Keratinocyte (primary cell): Measurements from ENCODE around the gene ZCCHC7. TPM values are rescaled to one million over a fixed set of nuclear protein-coding genes. Genes with fewer than 3 reads are reported as not detected.

Experiments
- DNase-seq: peaks from one replicate; pipeline ENCODE4 v3.0.0-alpha.2; 2011; ENCODE audit warnings: low read depth, missing footprints, low spot score
- FAIRE-seq: peaks from 2 replicates; lab custom pipeline; 2011; peaks lifted over from hg19 to GRCh38; lab: Jason Lieb, UNC
- H2AFZ ChIP-seq: 2 replicates; pipeline ENCODE4 v1.6.0; 2012; ENCODE audit warnings: low read length, control low read depth, inconsistent platforms; ENCODE audit not compliant: control insufficient read depth
- H3K27ac ChIP-seq: 2 replicates; pipeline ENCODE4 v1.5.1; 2011; ENCODE audit warnings: low read length; ENCODE audit not compliant: control insufficient read depth, insufficient read depth
- H3K27me3 ChIP-seq: 3 replicates; pipeline ENCODE4 v1.6.0; 2011; ENCODE audit warnings: low read length; ENCODE audit not compliant: control insufficient read depth, insufficient read depth; ENCODE audit errors: extremely low read depth
- H3K36me3 ChIP-seq, 2 experiments: 2 replicates in 1 of 2; 3 replicates in 1 of 2; pipeline ENCODE4 v1.5.1; 2011; ENCODE audit warnings: low read length in 2 of 2, mild to moderate bottlenecking in 1 of 2; ENCODE audit not compliant: control insufficient read depth in 2 of 2, insufficient read depth in 2 of 2; ENCODE audit errors: extremely low read depth in 1 of 2
- H3K4me1 ChIP-seq: 3 replicates; pipeline ENCODE4 v1.5.1; 2011; ENCODE audit warnings: low read length; ENCODE audit not compliant: control insufficient read depth, insufficient read depth; ENCODE audit errors: extremely low read depth
- H3K4me2 ChIP-seq: 3 replicates; pipeline ENCODE4 v1.6.0; 2011; ENCODE audit warnings: low read depth, low read length; ENCODE audit not compliant: control insufficient read depth, insufficient read depth; ENCODE audit errors: extremely low read depth
- H3K4me3 ChIP-seq, 3 experiments: fragments of 200-600 bp in 1 of 3; sonication (generic) in 1 of 3; 2 replicates in 2 of 3; 3 replicates in 1 of 3; pipeline ENCODE4 v1.5.1; 2011 to 2016; ENCODE audit warnings: low read length in 3 of 3, mild to moderate bottlenecking in 3 of 3, control low read depth in 2 of 3, inconsistent platforms in 1 of 3, low read depth in 1 of 3, mixed read lengths in 1 of 3, mixed run types in 1 of 3, moderate library complexity in 1 of 3; ENCODE audit not compliant: control insufficient read depth in 2 of 3, insufficient read depth in 2 of 3; ENCODE audit errors: extremely low read depth in 1 of 3
- H3K79me2 ChIP-seq: 2 replicates; pipeline ENCODE4 v1.6.0; 2012; ENCODE audit warnings: low read length; ENCODE audit not compliant: control insufficient read depth, insufficient read depth
- H3K9ac ChIP-seq: 3 replicates; pipeline ENCODE4 v1.6.0; 2011; ENCODE audit warnings: low read length; ENCODE audit not compliant: control insufficient read depth, insufficient read depth; ENCODE audit errors: extremely low read depth
- H3K9me1 ChIP-seq: 3 replicates; pipeline ENCODE4 v1.6.0; 2011; ENCODE audit warnings: low read length; ENCODE audit not compliant: control insufficient read depth, insufficient read depth; ENCODE audit errors: extremely low read depth
- H3K9me3 ChIP-seq: 2 replicates; pipeline ENCODE4 v1.5.1; 2012; ENCODE audit warnings: low read depth, low read length; ENCODE audit not compliant: control insufficient read depth
- H4K20me1 ChIP-seq: 3 replicates; pipeline ENCODE4 v1.6.0; 2011; ENCODE audit warnings: low read length; ENCODE audit not compliant: control insufficient read depth, insufficient read depth; ENCODE audit errors: extremely low read depth
- EZH2 ChIP-seq: IDR thresholded peaks from one replicate; pipeline ENCODE4 v1.6.1; 2012; ENCODE audit warnings: inconsistent platforms, mild to moderate bottlenecking, low read length, moderate library complexity
- dilution Hi-C: fragments of 300-500 bp; cut with MboI; formaldehyde crosslinking; loops from one replicate; pipeline ENCODE4 v1.7.0; 2020; ENCODE audit warnings: low sequenced_read_pairs; ENCODE audit not compliant: extremely low pct_ligation_motif_present
- polyA plus RNA-seq, 5 experiments: library from polyadenylated mRNA; depleted of rRNA in 3 of 5; stranded (reverse) in 3 of 5; stranded (forward) in 1 of 5; unstranded in 1 of 5; fragments of >200 nt; gene quantifications; 1 replicate in 1 of 5; 2 replicates in 3 of 5; 3 replicates in 1 of 5; pipeline versions ENCODE4 v1.2.1 to v1.2.3, GENCODE V29; 2011 to 2012; ENCODE audit warnings: missing spikeins in 2 of 5, low read depth in 1 of 5, low replicate concordance in 1 of 5
- TF ChIP-seq, protein P1 (sequence below), 3 experiments: IDR thresholded peaks in 1 of 3; conservative IDR thresholded peaks in 1 of 3; optimal IDR thresholded peaks in 1 of 3; 2 replicates in 2 of 3; 3 replicates in 1 of 3; pipeline versions ENCODE3 to v1.5.1; 2011; ENCODE audit warnings: low read length in 3 of 3, mild to moderate bottlenecking in 3 of 3, moderate library complexity in 2 of 3, control low read depth in 1 of 3, inconsistent platforms in 1 of 3; ENCODE audit not compliant: insufficient read depth in 2 of 3; ENCODE audit errors: extremely low read depth in 1 of 3

The ZCCHC7 gene
- polyA plus RNA-seq, 1 donor (not counting 4 experiments of a cell fraction or from before 2014, with no cell fraction given) = 16.5 TPM

DNA sequence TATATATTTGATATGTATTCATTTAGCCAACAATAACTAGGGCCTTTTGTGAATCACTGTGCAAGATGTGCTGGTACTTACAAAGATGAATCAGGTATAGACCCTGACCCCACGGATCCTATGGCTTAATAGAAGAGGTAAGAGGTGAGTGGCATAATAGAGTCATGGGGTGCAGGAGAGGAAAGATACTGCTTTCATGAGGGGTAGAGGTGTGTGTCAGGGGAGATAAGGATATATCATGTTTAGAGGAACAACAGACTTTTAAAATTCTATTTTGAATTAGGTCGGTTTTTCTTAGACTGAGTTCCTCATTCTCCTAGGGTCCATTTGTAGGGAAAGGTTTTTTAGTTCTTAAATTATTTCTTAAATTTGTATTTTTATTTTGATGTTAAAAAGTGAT lies 27.8 kb downstream of the ZCCHC7 start:
- Histone ChIP-seq H3K79me2 (no peaks in the 10 kb centered on the region), H4K20me1 (no peaks in the 10 kb centered on the region)
- dilution Hi-C loops = no loop called here

DNA sequence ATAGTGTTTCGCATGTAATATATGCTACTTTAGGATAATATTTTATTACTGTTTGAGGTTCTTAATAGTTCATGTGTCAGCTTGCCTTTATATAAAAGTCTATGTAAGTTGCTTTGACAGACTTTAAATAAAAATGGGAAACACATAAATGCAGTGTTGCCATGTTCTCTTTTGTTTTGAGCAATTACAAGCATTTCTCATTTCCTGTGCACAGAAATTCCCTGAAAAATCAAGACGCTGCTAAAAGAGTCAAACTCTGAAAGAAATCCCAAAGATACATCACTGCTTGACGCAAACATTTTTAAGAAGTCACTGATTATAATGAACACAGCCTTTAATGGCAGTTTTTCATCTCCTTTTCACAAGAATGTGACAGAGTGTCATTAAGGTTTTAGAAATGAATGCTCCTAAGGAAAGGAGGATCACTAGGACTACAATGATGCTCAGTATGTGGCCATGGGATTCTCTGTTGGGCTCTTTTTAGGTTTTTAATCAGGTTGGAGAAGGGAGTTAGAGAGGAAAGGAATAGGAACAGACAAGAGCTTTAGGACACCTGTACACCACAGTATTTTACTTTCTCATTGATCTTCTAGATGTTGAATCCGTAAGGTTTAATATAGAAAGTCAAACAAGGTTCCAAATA lies 29.4 kb downstream of the ZCCHC7 start:
- Histone ChIP-seq H3K36me3 (peaks cover 2 to 6% of the 10 kb centered on the region in 2 experiments), H3K79me2 (no peaks in the 10 kb centered on the region), H3K4me3 (no peak overlapping the region), H3K9me3 (no peaks in the 10 kb centered on the region), H3K27me3 (no peaks in the 10 kb centered on the region), H3K4me2 (no peak overlapping the region), H3K9me1 (no peaks in the 10 kb centered on the region), H4K20me1 (no peaks in the 10 kb centered on the region), H3K9ac (no peak overlapping the region), H3K27ac (no peak overlapping the region), H2AFZ (no peak overlapping the region), H3K4me1 (no peaks in the 10 kb centered on the region)
- TF ChIP-seq, protein P1, sequence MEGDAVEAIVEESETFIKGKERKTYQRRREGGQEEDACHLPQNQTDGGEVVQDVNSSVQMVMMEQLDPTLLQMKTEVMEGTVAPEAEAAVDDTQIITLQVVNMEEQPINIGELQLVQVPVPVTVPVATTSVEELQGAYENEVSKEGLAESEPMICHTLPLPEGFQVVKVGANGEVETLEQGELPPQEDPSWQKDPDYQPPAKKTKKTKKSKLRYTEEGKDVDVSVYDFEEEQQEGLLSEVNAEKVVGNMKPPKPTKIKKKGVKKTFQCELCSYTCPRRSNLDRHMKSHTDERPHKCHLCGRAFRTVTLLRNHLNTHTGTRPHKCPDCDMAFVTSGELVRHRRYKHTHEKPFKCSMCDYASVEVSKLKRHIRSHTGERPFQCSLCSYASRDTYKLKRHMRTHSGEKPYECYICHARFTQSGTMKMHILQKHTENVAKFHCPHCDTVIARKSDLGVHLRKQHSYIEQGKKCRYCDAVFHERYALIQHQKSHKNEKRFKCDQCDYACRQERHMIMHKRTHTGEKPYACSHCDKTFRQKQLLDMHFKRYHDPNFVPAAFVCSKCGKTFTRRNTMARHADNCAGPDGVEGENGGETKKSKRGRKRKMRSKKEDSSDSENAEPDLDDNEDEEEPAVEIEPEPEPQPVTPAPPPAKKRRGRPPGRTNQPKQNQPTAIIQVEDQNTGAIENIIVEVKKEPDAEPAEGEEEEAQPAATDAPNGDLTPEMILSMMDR (optimal IDR thresholded peaks at IDR 0.05 in 1 of 3, IDR thresholded peaks at IDR 0.05 in 1 of 3, conservative IDR thresholded peaks at IDR 0.05 in 1 of 3; ENCODE audit: extremely low read depth in 1 of 3, insufficient read depth in 2 of 3, low read length in 3 of 3) = no peak
- no peak for TF ChIP-seq EZH2
- no peak for DNase-seq
- no peak for FAIRE-seq
- dilution Hi-C loops = no loop called here

More for the DNA sequence above, 27.8 kb downstream of the ZCCHC7 start:
- Histone ChIP-seq H3K36me3 (peaks cover 2 to 6% of the 10 kb centered on the region in 2 experiments), H3K27me3 (no peaks in the 10 kb centered on the region), H3K4me3 (no peak overlapping the region), H3K4me1 (no peaks in the 10 kb centered on the region), H2AFZ (no peak overlapping the region), H3K27ac (no peak overlapping the region), H3K4me2 (no peak overlapping the region), H3K9ac (no peak overlapping the region), H3K9me3 (no peaks in the 10 kb centered on the region), H3K9me1 (no peaks in the 10 kb centered on the region)
- TF ChIP-seq EZH2 = no peak
- TF ChIP-seq, protein P1 (optimal IDR thresholded peaks at IDR 0.05 in 1 of 3, IDR thresholded peaks at IDR 0.05 in 1 of 3, conservative IDR thresholded peaks at IDR 0.05 in 1 of 3; ENCODE audit: extremely low read depth in 1 of 3, insufficient read depth in 2 of 3, low read length in 3 of 3) = no peak
- DNase-seq = no peak
- FAIRE-seq = no peak
